ENCODE results near the gene TBC1D22A. TPM values are rescaled to one million over a fixed set of nuclear protein-coding genes. Genes with fewer than 3 reads are reported as not detected.

The TBC1D22A gene
- total RNA-seq, 1 experiment from 2014 or later, result 14.3 TPM

- H2AFZ ChIP-seq (ENCODE audit: low read length), result no peak overlapping the region
- no peaks in the 10 kb centered on the region for H3K79me2 ChIP-seq (ENCODE audit: low read length)
- no peaks in the 10 kb centered on the region for H4K20me1 ChIP-seq (ENCODE audit: low read length)
- DNase-seq (no peak), ATAC-seq (no peak)
- H3K4me3 ChIP-seq (ENCODE audit: low read length), result no peak overlapping the region
- no peaks in the 10 kb centered on the region for H3K4me1 ChIP-seq (ENCODE audit: insufficient read depth, low read length)
- H3K9me3 ChIP-seq (ENCODE audit: low read length), result no peaks in the 10 kb centered on the region
- ChIA-PET POLR2A (ENCODE audit: unreplicated experiment) (no interaction called here), CTCF (no interaction called here)
- TF ChIP-seq EZH2 (IDR thresholded peaks at IDR 0.05; ENCODE audit: low read length, unreplicated experiment), result no peak
- no peak for TF ChIP-seq EZH2phosphoT487 (IDR thresholded peaks at IDR 0.05; ENCODE audit: borderline replicate concordance, low read length)
- TF ChIP-seq CTCF (conservative IDR thresholded peaks at IDR 0.05; ENCODE audit: low read depth, low read length), result no peak
- H3K9ac ChIP-seq (ENCODE audit: low read length), result no peak overlapping the region
- BruUV-seq (replicated peaks), result no TSS peak
- intact Hi-C loops (cut with micrococcal nuclease), result no loop called here
- H3F3A ChIP-seq (ENCODE audit: low read length, unreplicated experiment), result no peaks in the 10 kb centered on the region
- no peaks in the 10 kb centered on the region for H3K36me3 ChIP-seq (ENCODE audit: low read depth, low read length)
- H3K27ac ChIP-seq (ENCODE audit: low read length), result no peak overlapping the region
- no peaks in the 10 kb centered on the region for H3K9me2 ChIP-seq (replicated peaks; ENCODE audit: low read length)
- H3K27me3 ChIP-seq (ENCODE audit: low read length), result no peaks in the 10 kb centered on the region
- H3K4me2 ChIP-seq (ENCODE audit: low read length), result no peak overlapping the region
Measured at GRCh38 chr22:46966495-46966845, 204.0 kb downstream of the TBC1D22A start.

- intact Hi-C loops (cut with micrococcal nuclease), result no loop called here
- no peaks in the 10 kb centered on the region for H4K20me1 ChIP-seq (ENCODE audit: low read length)
- no peaks in the 10 kb centered on the region for H3F3A ChIP-seq (ENCODE audit: low read length, unreplicated experiment)
- no TSS peak for BruUV-seq (replicated peaks)
- H3K9me3 ChIP-seq (ENCODE audit: low read length), result no peaks in the 10 kb centered on the region
- H3K79me2 ChIP-seq (ENCODE audit: low read length), result no peaks in the 10 kb centered on the region
- H3K4me1 ChIP-seq (ENCODE audit: insufficient read depth, low read length), result no peaks in the 10 kb centered on the region
- no peak overlapping the region for H3K4me3 ChIP-seq (ENCODE audit: low read length)
- TF ChIP-seq EZH2 (IDR thresholded peaks at IDR 0.05; ENCODE audit: low read length, unreplicated experiment), result no peak
- TF ChIP-seq EZH2phosphoT487 (IDR thresholded peaks at IDR 0.05; ENCODE audit: borderline replicate concordance, low read length), result no peak
- TF ChIP-seq CTCF (conservative IDR thresholded peaks at IDR 0.05; ENCODE audit: low read depth, low read length), result no peak
- no peak overlapping the region for H3K27ac ChIP-seq (ENCODE audit: low read length)
- no peaks in the 10 kb centered on the region for H3K9me2 ChIP-seq (replicated peaks; ENCODE audit: low read length)
- no peak overlapping the region for H3K4me2 ChIP-seq (ENCODE audit: low read length)
- H3K27me3 ChIP-seq (ENCODE audit: low read length), result no peaks in the 10 kb centered on the region
- no peak overlapping the region for H3K9ac ChIP-seq (ENCODE audit: low read length)
- ChIA-PET POLR2A (ENCODE audit: unreplicated experiment) (no interaction called here), CTCF (no interaction called here)
- ATAC-seq (no peak), DNase-seq (no peak)
- no peak overlapping the region for H2AFZ ChIP-seq (ENCODE audit: low read length)
- no peaks in the 10 kb centered on the region for H3K36me3 ChIP-seq (ENCODE audit: low read depth, low read length)
Measured at GRCh38 chr22:46966846-46967245, 204.4 kb downstream of the TBC1D22A start.

- DNase-seq (no peak), ATAC-seq (no peak)
- POLR2A ChIA-PET (ENCODE audit: unreplicated experiment), result no interaction called here
- H3F3A ChIP-seq (ENCODE audit: low read length, unreplicated experiment), result no peaks in the 10 kb centered on the region
- H2AFZ ChIP-seq (ENCODE audit: low read length), result no peak overlapping the region
- no peak overlapping the region for H3K4me2 ChIP-seq (ENCODE audit: low read length)
- H3K79me2 ChIP-seq (ENCODE audit: low read length), result no peaks in the 10 kb centered on the region
- no peaks in the 10 kb centered on the region for H3K4me1 ChIP-seq (ENCODE audit: insufficient read depth, low read length)
- no peak overlapping the region for H3K9ac ChIP-seq (ENCODE audit: low read length)
- H3K36me3 ChIP-seq (ENCODE audit: low read depth, low read length), result no peaks in the 10 kb centered on the region
- no peak overlapping the region for H3K27ac ChIP-seq (ENCODE audit: low read length)
- H4K20me1 ChIP-seq (ENCODE audit: low read length), result no peaks in the 10 kb centered on the region
- intact Hi-C loops (cut with micrococcal nuclease), result no loop called here
- H3K27me3 ChIP-seq (ENCODE audit: low read length), result no peaks in the 10 kb centered on the region
- H3K9me2 ChIP-seq (replicated peaks; ENCODE audit: low read length), result no peaks in the 10 kb centered on the region
- CTCF ChIA-PET, result no interaction called here
- TF ChIP-seq EZH2phosphoT487 (IDR thresholded peaks at IDR 0.05; ENCODE audit: borderline replicate concordance, low read length) (no peak), CTCF (conservative IDR thresholded peaks at IDR 0.05; ENCODE audit: low read depth, low read length) (no peak), EZH2 (IDR thresholded peaks at IDR 0.05; ENCODE audit: low read length, unreplicated experiment) (no peak)
- no TSS peak for BruUV-seq (replicated peaks)
- H3K4me3 ChIP-seq (ENCODE audit: low read length), result no peak overlapping the region
- no peaks in the 10 kb centered on the region for H3K9me3 ChIP-seq (ENCODE audit: low read length)
Measured at GRCh38 chr22:46967445-46968358, 205.3 kb downstream of the TBC1D22A start.

Data from PC-3 (cell line).